Activated gamma-delta T cell (primary cell): ENCODE measurements around the gene CEL.
"Not testable (repeated sequence)": the region's sequence is repeated elsewhere in the genome, so short reads cannot be mapped to it uniquely, and the experiment has no call there.

Experiments used
- DNase-seq: peaks from one replicate; lab custom pipeline; 2025; lab: John Stamatoyannopoulos, UW
- total RNA-seq, 2 donors: gene quantifications; one replicate each; lab custom pipeline; 2026; lab: John Stamatoyannopoulos, UW

Gene CEL
- total RNA-seq = 0.87 to 1.3 reads per million in 2 donors

- DNase-seq = not testable (repeated sequence)
Observed at GRCh38 chr9:133061764-133062145, at the start of gene CEL. CEL (plus strand) TSS chr9:133061981; CDS start chr9:133062003, 22 bp downstream.

GRCh38 chr9:133014696-133015095 lies 47.1 kb upstream of the CEL start:
- DNase-seq = no peak

- no peak for DNase-seq
Observed at GRCh38 chr9:133023117-133023890, 38.5 kb upstream of the CEL start.

- DNase-seq = no peak
Observed at GRCh38 chr9:133026426-133026825, 35.4 kb upstream of the CEL start.

GRCh38 chr9:133027134-133027533 lies 34.6 kb upstream of the CEL start:
- no peak for DNase-seq

GRCh38 chr9:133028221-133028620 lies 33.6 kb upstream of the CEL start:
- DNase-seq = no peak

- no peak for DNase-seq
Observed at GRCh38 chr9:133029994-133030316, 31.8 kb upstream of the CEL start.

- DNase-seq = peak; percentile 64
Observed at GRCh38 chr9:133030317-133031129, 31.3 kb upstream of the CEL start, which contains the start of gene GTF3C5. GTF3C5 (plus strand) TSS chr9:133030997; CDS start chr9:133031012, 15 bp downstream.

- DNase-seq = no peak
Observed at GRCh38 chr9:133031130-133031422, 30.7 kb upstream of the CEL start.

GRCh38 chr9:133031496-133031911 lies 30.3 kb upstream of the CEL start:
- no peak for DNase-seq

- DNase-seq = no peak
Observed at GRCh38 chr9:133032171-133032570, 29.6 kb upstream of the CEL start.

- no peak for DNase-seq
Observed at GRCh38 chr9:133035669-133036068, 26.1 kb upstream of the CEL start.

- no peak for DNase-seq
Observed at GRCh38 chr9:133037775-133038515, 23.8 kb upstream of the CEL start.

- DNase-seq = not testable (repeated sequence)
Observed at GRCh38 chr9:133040892-133041479, 20.8 kb upstream of the CEL start.

GRCh38 chr9:133041958-133042357 lies 19.8 kb upstream of the CEL start:
- no peak for DNase-seq

GRCh38 chr9:133042676-133043075 lies 19.1 kb upstream of the CEL start:
- no peak for DNase-seq

- DNase-seq = no peak
Observed at GRCh38 chr9:133043449-133044035, 18.2 kb upstream of the CEL start.

GRCh38 chr9:133044125-133044524 lies 17.7 kb upstream of the CEL start:
- no peak for DNase-seq

- no peak for DNase-seq
Observed at GRCh38 chr9:133044661-133045060, 17.1 kb upstream of the CEL start.

GRCh38 chr9:133045132-133045531 lies 16.6 kb upstream of the CEL start:
- no peak for DNase-seq

- DNase-seq = no peak
Observed at GRCh38 chr9:133046196-133046899, 15.4 kb upstream of the CEL start.
